IMR-90 (cell line): ENCODE measurements around the gene TBC1D22A. TPM values are rescaled to one million over a fixed set of nuclear protein-coding genes. Genes with fewer than 3 reads are reported as not detected.

Experiments
- ATAC-seq: fragments of 200-7000 bp; cut with Tn5 transposase; 2 replicates; pipeline ENCODE4 v1.9.1; 2020; ENCODE audit warnings: low read depth, mild to moderate bottlenecking, moderate library complexity
- BruUV-seq: library from RNA; stranded (reverse); fragments of 400-500 nt; replicated peaks from 2 replicates; lab custom pipeline; 2021; lab: Mats Ljungman, UMichigan
- CTCF ChIA-PET: fragments of 300-600 bp; formaldehyde crosslinking; extraction: SDS; loops from one replicate; lab custom pipeline; 2021; ENCODE audit warnings: antibody characterized with exemption; lab: Yijun Ruan, JAX
- POLR2A ChIA-PET: fragments of 300-600 bp; sonication (Branson Sonifier 250); formaldehyde crosslinking; loops from one replicate; lab custom pipeline; 2022; ENCODE audit warnings: antibody characterized with exemption; ENCODE audit not compliant: unreplicated experiment; lab: Charles Lee
- DNase-seq: peaks from one replicate; pipeline ENCODE4 v3.0.0; 2013
- H2AFZ ChIP-seq: replicated peaks from 2 replicates; pipeline ENCODE3; 2013; ENCODE audit warnings: low read length, mild to moderate bottlenecking; ENCODE audit not compliant: poor library complexity
- H2AK5ac ChIP-seq: 2 replicates; pipeline ENCODE4 v1.6.1; 2013; ENCODE audit warnings: low read depth, low read length, inconsistent platforms
- H2AK9ac ChIP-seq: replicated peaks from 2 replicates; pipeline ENCODE3; 2013; ENCODE audit warnings: mild to moderate bottlenecking, low read depth, low read length, moderate library complexity; ENCODE audit not compliant: poor library complexity
- H2BK120ac ChIP-seq: 2 replicates; pipeline ENCODE4 v1.6.1; 2013; ENCODE audit warnings: low read depth, low read length, inconsistent platforms
- H2BK15ac ChIP-seq: 3 replicates; pipeline ENCODE4 v1.6.1; 2013; ENCODE audit warnings: low read depth, low read length, inconsistent platforms
- H2BK20ac ChIP-seq: 2 replicates; pipeline ENCODE4 v1.6.1; 2013; ENCODE audit warnings: low read depth, mild to moderate bottlenecking, inconsistent platforms, low read length, moderate library complexity
- H2BK5ac ChIP-seq: 2 replicates; pipeline ENCODE4 v1.6.1; 2013; ENCODE audit warnings: mild to moderate bottlenecking, low read depth, low read length, inconsistent platforms; ENCODE audit not compliant: poor library complexity, severe bottlenecking
- H3K14ac ChIP-seq: replicated peaks from 2 replicates; pipeline ENCODE4 v1.6.1; 2013; ENCODE audit warnings: low read depth, low read length, inconsistent platforms
- H3K18ac ChIP-seq: 2 replicates; pipeline ENCODE4 v1.6.1; 2013; ENCODE audit warnings: low read depth, low read length, control low read depth
- H3K23ac ChIP-seq: 2 replicates; pipeline ENCODE4 v1.6.1; 2013; ENCODE audit warnings: low read depth, low read length, inconsistent platforms
- H3K27ac ChIP-seq: 2 replicates; pipeline ENCODE4 v1.5.1; 2013; ENCODE audit warnings: mild to moderate bottlenecking, control low read depth, low read length; ENCODE audit not compliant: insufficient read depth
- H3K27me3 ChIP-seq: 2 replicates; pipeline ENCODE4 v1.6.1; 2013; ENCODE audit warnings: low read length; ENCODE audit not compliant: control insufficient read depth, insufficient read depth
- H3K36me3 ChIP-seq: 2 replicates; pipeline ENCODE4 v1.6.1; 2013; ENCODE audit warnings: low read length, mixed read lengths; ENCODE audit not compliant: control insufficient read depth, insufficient read depth
- H3K4ac ChIP-seq: 2 replicates; pipeline ENCODE4 v1.6.1; 2013; ENCODE audit warnings: low read depth, low read length, inconsistent platforms
- H3K4me1 ChIP-seq: 2 replicates; pipeline ENCODE4 v1.6.1; 2013; ENCODE audit warnings: low read length, mixed read lengths; ENCODE audit not compliant: control insufficient read depth, insufficient read depth
- H3K4me2 ChIP-seq: 2 replicates; pipeline ENCODE4 v1.6.1; 2013; ENCODE audit warnings: low read depth, mild to moderate bottlenecking, control low read depth, low read length, moderate library complexity
- H3K4me3 ChIP-seq: 2 replicates; pipeline ENCODE4 v1.5.1; 2013; ENCODE audit warnings: low read depth, mild to moderate bottlenecking, control low read depth, low read length, moderate library complexity; ENCODE audit not compliant: insufficient read depth
- H3K56ac ChIP-seq: 2 replicates; pipeline ENCODE4 v1.6.1; 2013; ENCODE audit warnings: low read length, inconsistent platforms; ENCODE audit not compliant: insufficient read depth; ENCODE audit errors: extremely low read depth
- H3K79me1 ChIP-seq, 2 experiments: 2 replicates each; pipeline ENCODE4 v1.6.1; 2013; ENCODE audit warnings: low read length in 2 of 2, inconsistent platforms in 1 of 2, low read depth in 1 of 2
- H3K9ac ChIP-seq: 2 replicates; pipeline ENCODE4 v1.6.1; 2013; ENCODE audit warnings: low read depth, low read length, control low read depth
- H3K9me1 ChIP-seq: 2 replicates; pipeline ENCODE4 v1.6.1; 2013; ENCODE audit warnings: low read length, inconsistent platforms; ENCODE audit not compliant: insufficient read depth
- H3K9me3 ChIP-seq: 2 replicates; pipeline ENCODE4 v1.6.1; 2013; ENCODE audit warnings: low read length; ENCODE audit not compliant: control insufficient read depth, insufficient read depth
- H4K20me1 ChIP-seq: 2 replicates; pipeline ENCODE4 v1.6.1; 2013; ENCODE audit warnings: low read length, inconsistent platforms; ENCODE audit not compliant: insufficient read depth
- H4K5ac ChIP-seq: 2 replicates; pipeline ENCODE4 v1.6.1; 2013; ENCODE audit warnings: mild to moderate bottlenecking, low read depth, low read length, control low read depth
- H4K8ac ChIP-seq, 2 experiments: 2 replicates each; pipeline ENCODE4 v1.6.1; 2013; ENCODE audit warnings: low read depth in 2 of 2, low read length in 2 of 2, control low read depth in 1 of 2, inconsistent platforms in 1 of 2
- H4K91ac ChIP-seq: 2 replicates; pipeline ENCODE4 v1.6.1; 2013; ENCODE audit warnings: low read depth, low read length, inconsistent platforms; ENCODE audit not compliant: insufficient read depth
- BHLHE40 ChIP-seq: fragments of 150-350 bp; IDR thresholded peaks from 2 replicates; pipeline ENCODE4 v1.6.1; 2016; ENCODE audit warnings: mild to moderate bottlenecking, low read depth, low read length
- CEBPB ChIP-seq: IDR thresholded peaks from 2 replicates; pipeline ENCODE4 v1.6.1; 2012; ENCODE audit warnings: low read depth, low read length, improper control_type of control experiment
- MXI1 ChIP-seq: IDR thresholded peaks from 2 replicates; pipeline ENCODE4 v1.6.1; 2012; ENCODE audit warnings: low read depth, mild to moderate bottlenecking, low read length, moderate library complexity, borderline replicate concordance
- RAD21 ChIP-seq: IDR thresholded peaks from 2 replicates; pipeline ENCODE4 v1.6.1; 2012; ENCODE audit warnings: low read length, improper control_type of control experiment
- SMC3 ChIP-seq: fragments of 150-350 bp; IDR thresholded peaks from 2 replicates; pipeline ENCODE4 v1.6.1; 2016; ENCODE audit warnings: low read depth, mild to moderate bottlenecking, antibody characterized with exemption, low read length, moderate library complexity
- WGBS, 2 experiments: methylation state at CpG; one replicate each; pipeline versions ENCODE4 v1.1.5 to v1.1.7; 2013; ENCODE audit warnings: missing lambda C conversion rate in 2 of 2; ENCODE audit not compliant: insufficient read length in 1 of 2; ENCODE audit errors: extremely low coverage in 2 of 2; 5-methylcytosine and 5-hydroxymethylcytosine counted together
- dilution Hi-C: fragments of 300-500 bp; cut with HindIII; formaldehyde crosslinking; loops from one replicate; pipeline ENCODE4 v1.14.3; 2018; ENCODE audit warnings: low sequenced_read_pairs; ENCODE audit not compliant: unreplicated experiment
- in situ Hi-C: fragments of 300-500 bp; cut with MboI; formaldehyde crosslinking; loops from 3 replicates; pipeline ENCODE4 v1.14.3; 2019; ENCODE audit warnings: low sequenced_read_pairs, inconsistent platforms, mixed read lengths
- intact Hi-C: fragments of 100-400 bp; cut with micrococcal nuclease; formaldehyde crosslinking; loops from 2 replicates; pipeline ENCODE4 v1.10.0; 2022
- polyA plus RNA-seq, 3 experiments: library from polyadenylated mRNA; depleted of rRNA; stranded (reverse); fragments of >200 nt; gene quantifications; 2 replicates each; pipeline ENCODE4 v1.2.3, GENCODE V29; 2012; ENCODE audit warnings: low replicate concordance in 1 of 3
- total RNA-seq: library from RNA; depleted of rRNA; stranded (reverse); fragments of >200 nt; gene quantifications from 2 replicates; pipeline ENCODE4 v1.2.3, GENCODE V29; 2012
- TF ChIP-seq, protein P1 (sequence below): conservative IDR thresholded peaks from 2 replicates; pipeline ENCODE4 v1.5.1; 2012; ENCODE audit warnings: mild to moderate bottlenecking, low read depth, low read length, improper control_type of control experiment
- TF ChIP-seq, protein P2 (sequence below): fragments of 150-350 bp; IDR thresholded peaks from 2 replicates; pipeline ENCODE4 v1.6.1; 2017; ENCODE audit warnings: mild to moderate bottlenecking, antibody characterized with exemption, low read length, low read depth

The TBC1D22A gene
- total and polyA plus RNA-seq, 2 of the 4 experiments (the other 2 are of a cell fraction), result 9.0 to 16.7 TPM

DNA sequence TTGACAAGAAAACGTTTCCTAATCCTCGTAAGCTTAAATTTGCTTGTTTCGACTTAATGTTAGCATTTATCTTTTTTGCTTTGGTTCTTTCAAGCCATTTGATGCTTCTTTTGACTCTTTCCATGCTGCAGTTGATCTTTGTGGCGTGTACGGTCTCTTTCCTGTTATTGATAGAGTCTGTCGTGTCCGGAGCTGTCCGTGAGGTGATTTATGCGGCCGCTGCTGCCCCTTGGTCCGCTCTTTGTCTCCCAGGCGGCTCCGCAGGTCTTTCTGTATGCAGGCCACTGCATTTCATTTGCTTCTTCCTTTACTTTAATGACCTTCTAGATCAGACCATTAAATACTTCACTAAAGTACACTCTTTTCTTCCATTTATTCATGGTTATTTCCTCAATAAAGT is 50.3 kb downstream of the TBC1D22A start:
- no peak for DNase-seq
- no TSS peak for BruUV-seq

More for the DNA sequence above, 50.3 kb downstream of the TBC1D22A start:
- H3K18ac ChIP-seq, result no peak overlapping the region
- CTCF ChIA-PET, result interaction anchor here (1.3 kb wide), 1 partner anchor 10 kb away, joined by 7 read pairs; no protein-coding TSS in a partner anchor
- H2BK120ac ChIP-seq, result no peak overlapping the region
- H3K14ac ChIP-seq, result no peak overlapping the region
- H3K36me3 ChIP-seq, result peaks cover 4% of the 10 kb centered on the region; the same call in 1 of the 2 replicates
- no peak overlapping the region for H3K23ac ChIP-seq
- no peak overlapping the region for H3K27ac ChIP-seq
- POLR2A ChIA-PET, result no interaction called here
- H3K4me2 ChIP-seq, result no peak overlapping the region
- no peak overlapping the region for H3K4ac ChIP-seq
- no peaks in the 10 kb centered on the region for H3K27me3 ChIP-seq
- no peak overlapping the region for H2AK9ac ChIP-seq
- H4K5ac ChIP-seq, result no peak overlapping the region
- H2AFZ ChIP-seq, result no peak overlapping the region
- peaks cover 31% of the 10 kb centered on the region; the same call in 1 of the 2 replicates for H4K20me1 ChIP-seq
- in situ Hi-C loops, result no loop called here
- no peak overlapping the region for H2AK5ac ChIP-seq
- no peak overlapping the region for H3K9ac ChIP-seq
- TF ChIP-seq BHLHE40, result no peak
- TF ChIP-seq, protein P1, sequence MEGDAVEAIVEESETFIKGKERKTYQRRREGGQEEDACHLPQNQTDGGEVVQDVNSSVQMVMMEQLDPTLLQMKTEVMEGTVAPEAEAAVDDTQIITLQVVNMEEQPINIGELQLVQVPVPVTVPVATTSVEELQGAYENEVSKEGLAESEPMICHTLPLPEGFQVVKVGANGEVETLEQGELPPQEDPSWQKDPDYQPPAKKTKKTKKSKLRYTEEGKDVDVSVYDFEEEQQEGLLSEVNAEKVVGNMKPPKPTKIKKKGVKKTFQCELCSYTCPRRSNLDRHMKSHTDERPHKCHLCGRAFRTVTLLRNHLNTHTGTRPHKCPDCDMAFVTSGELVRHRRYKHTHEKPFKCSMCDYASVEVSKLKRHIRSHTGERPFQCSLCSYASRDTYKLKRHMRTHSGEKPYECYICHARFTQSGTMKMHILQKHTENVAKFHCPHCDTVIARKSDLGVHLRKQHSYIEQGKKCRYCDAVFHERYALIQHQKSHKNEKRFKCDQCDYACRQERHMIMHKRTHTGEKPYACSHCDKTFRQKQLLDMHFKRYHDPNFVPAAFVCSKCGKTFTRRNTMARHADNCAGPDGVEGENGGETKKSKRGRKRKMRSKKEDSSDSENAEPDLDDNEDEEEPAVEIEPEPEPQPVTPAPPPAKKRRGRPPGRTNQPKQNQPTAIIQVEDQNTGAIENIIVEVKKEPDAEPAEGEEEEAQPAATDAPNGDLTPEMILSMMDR, result no peak
- TF ChIP-seq MXI1, result no peak
- TF ChIP-seq, protein P2, sequence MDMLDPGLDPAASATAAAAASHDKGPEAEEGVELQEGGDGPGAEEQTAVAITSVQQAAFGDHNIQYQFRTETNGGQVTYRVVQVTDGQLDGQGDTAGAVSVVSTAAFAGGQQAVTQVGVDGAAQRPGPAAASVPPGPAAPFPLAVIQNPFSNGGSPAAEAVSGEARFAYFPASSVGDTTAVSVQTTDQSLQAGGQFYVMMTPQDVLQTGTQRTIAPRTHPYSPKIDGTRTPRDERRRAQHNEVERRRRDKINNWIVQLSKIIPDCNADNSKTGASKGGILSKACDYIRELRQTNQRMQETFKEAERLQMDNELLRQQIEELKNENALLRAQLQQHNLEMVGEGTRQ, result no peak
- TF ChIP-seq CEBPB, result no peak
- no peak for TF ChIP-seq RAD21
- no peak for TF ChIP-seq SMC3
- no peak overlapping the region for H2BK15ac ChIP-seq
- intact Hi-C loops, result no loop called here
- WGBS, 2 experiments, result 81% methylated on average over 10 of the region's 13 CpGs; no CpG with 5 or more reads in 1 of the 2 experiments
- H4K8ac ChIP-seq, result no peak overlapping the region
- no peak overlapping the region for H3K4me3 ChIP-seq
- ATAC-seq, result no peak
- peaks cover 14% of the 10 kb centered on the region for H3K4me1 ChIP-seq
- no peak overlapping the region for H4K91ac ChIP-seq
- dilution Hi-C loops, result no loop called here
- no peaks in the 10 kb centered on the region for H3K9me3 ChIP-seq
- no peak overlapping the region for H2BK5ac ChIP-seq
- no peak overlapping the region for H3K56ac ChIP-seq
- H3K79me1 ChIP-seq, result peaks cover 20 to 54% of the 10 kb centered on the region in 2 experiments
- H2BK20ac ChIP-seq, result no peak overlapping the region
- peaks cover 10% of the 10 kb centered on the region for H3K9me1 ChIP-seq
